ENCODE measurements around the gene HIC1.

DNA sequence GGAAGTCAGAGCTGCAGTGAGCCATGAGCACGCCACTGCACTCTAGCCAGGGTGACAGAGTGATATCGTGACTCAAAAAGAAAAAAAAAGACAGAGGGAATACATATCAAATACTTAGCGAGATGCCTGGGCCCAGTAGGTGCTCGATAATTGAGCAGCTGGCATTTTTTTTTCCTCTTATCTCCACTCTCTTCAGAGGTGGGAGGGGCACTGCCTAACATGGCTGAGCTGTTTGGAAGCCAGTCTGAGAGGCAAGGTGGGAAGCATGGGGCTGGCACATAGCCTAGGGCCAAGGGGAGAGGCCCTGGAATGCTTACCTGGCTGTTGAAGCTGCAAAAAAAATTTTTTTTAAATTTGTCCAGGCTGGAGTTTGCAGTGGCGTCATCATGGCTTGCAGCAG is 38.4 kb downstream of the HIC1 start:
- TF ChIP-seq CTCF (IDR thresholded peaks at IDR 0.05) (no peak), POLR2A (IDR thresholded peaks at IDR 0.05) (no peak)

Data from sigmoid colon (tissue), 3 donors.